Mucosa of descending colon (tissue), 3 donors: ENCODE data around the gene INSIG1. TPM values are rescaled to one million over a fixed set of nuclear protein-coding genes. Genes with fewer than 3 reads are reported as not detected.

Source experiments
- ATAC-seq: fragments of 200-7000 bp; cut with Tn5 transposase; one replicate; pipeline ENCODE4 v1.9.1; 2020; ENCODE audit warnings: mild to moderate bottlenecking, moderate library complexity
- DNase-seq, 3 donors: peaks; one replicate each; pipeline ENCODE4 v3.0.0-alpha.2; 2020
- H3K36me3 ChIP-seq: fragments of 200-600 bp; one replicate; pipeline ENCODE4 v1.8.0; 2021; ENCODE audit warnings: low read depth, mild to moderate bottlenecking
- H3K4me1 ChIP-seq: fragments of 200-600 bp; one replicate; pipeline ENCODE4 v1.8.0; 2021; ENCODE audit warnings: low read depth, mild to moderate bottlenecking
- H3K4me3 ChIP-seq: fragments of 200-600 bp; one replicate; pipeline ENCODE4 v1.8.0; 2021; ENCODE audit warnings: mild to moderate bottlenecking
- H3K9me3 ChIP-seq: fragments of 200-600 bp; one replicate; pipeline ENCODE4 v1.8.0; 2021; ENCODE audit warnings: mild to moderate bottlenecking
- intact Hi-C, 2 donors: fragments of 100-400 bp; cut with DNase I in 1 of 2; cut with micrococcal nuclease in 1 of 2; formaldehyde crosslinking; loops; one replicate each; pipeline versions ENCODE4 v1.11.0 to v1.11.1; 2022; cut with DNase I, micrococcal nuclease
- total RNA-seq, 3 donors: library from RNA; stranded (reverse); fragmentation: NEBNext Ultra II Directional in 2 of 3; extraction: Animal tissue kit (Norgen Biotek cat#: 25700) in 2 of 3; gene quantifications; one replicate each; pipeline versions ENCODE4 v1.2.1 to v1.2.4, GENCODE V29; 2021 to 2023
- TF ChIP-seq, protein P1 (sequence below): fragments of 200-600 bp; IDR thresholded peaks from one replicate; pipeline ENCODE4 v1.8.0; 2022; ENCODE audit warnings: antibody characterized with exemption, mild to moderate bottlenecking
- donor health status: DM: no; HTN: no; CAD: no; lungs with moderate emphysema.
- donor health status: DM: no; HTN: no; CAD: no.
- donor health status: DM: no; HTN: yes; CAD: no.

Gene INSIG1
- total RNA-seq, 3 donors from 2014 or later: 40.1 to 85.1 (median 83.2) TPM

DNA sequence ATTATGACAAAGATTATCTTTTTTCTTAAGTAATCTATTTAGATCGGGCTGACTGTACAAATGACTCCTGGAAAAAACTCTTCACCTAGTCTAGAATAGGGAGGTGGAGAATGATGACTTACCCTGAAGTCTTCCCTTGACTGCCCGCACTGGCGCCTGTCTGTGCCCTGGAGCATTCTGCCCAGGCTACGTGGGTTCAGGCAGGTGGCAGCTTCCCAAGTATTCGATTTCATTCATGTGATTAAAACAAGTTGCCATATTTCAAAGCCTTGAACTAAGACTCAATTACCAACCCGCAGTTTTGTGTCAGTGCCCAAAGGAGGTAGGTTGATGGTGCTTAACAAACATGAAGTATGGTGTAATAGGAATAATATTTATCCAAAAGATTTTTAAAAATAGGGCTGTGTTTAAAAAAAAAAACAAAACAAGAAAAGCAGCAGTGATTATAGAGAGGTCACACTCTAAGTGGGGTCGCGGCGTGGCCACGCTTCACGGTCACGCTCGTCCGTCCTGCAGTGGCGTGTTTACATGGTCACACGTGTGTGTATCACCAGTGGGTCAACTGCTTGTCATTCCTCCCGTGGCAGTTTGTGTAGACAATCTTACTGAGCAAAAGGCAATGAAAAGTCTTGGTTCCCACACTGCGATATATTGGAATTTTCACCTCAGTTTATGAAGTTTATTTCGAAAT is 10.8 kb downstream of the INSIG1 start:
- Histone ChIP-seq H3K36me3 (no peaks in the 10 kb centered on the region), H3K4me3 (no peak overlapping the region), H3K9me3 (no peaks in the 10 kb centered on the region), H3K4me1 (no peaks in the 10 kb centered on the region)
- intact Hi-C loops: no loop called here
- no peak for DNase-seq
- ATAC-seq: no peak
- TF ChIP-seq, protein P1, sequence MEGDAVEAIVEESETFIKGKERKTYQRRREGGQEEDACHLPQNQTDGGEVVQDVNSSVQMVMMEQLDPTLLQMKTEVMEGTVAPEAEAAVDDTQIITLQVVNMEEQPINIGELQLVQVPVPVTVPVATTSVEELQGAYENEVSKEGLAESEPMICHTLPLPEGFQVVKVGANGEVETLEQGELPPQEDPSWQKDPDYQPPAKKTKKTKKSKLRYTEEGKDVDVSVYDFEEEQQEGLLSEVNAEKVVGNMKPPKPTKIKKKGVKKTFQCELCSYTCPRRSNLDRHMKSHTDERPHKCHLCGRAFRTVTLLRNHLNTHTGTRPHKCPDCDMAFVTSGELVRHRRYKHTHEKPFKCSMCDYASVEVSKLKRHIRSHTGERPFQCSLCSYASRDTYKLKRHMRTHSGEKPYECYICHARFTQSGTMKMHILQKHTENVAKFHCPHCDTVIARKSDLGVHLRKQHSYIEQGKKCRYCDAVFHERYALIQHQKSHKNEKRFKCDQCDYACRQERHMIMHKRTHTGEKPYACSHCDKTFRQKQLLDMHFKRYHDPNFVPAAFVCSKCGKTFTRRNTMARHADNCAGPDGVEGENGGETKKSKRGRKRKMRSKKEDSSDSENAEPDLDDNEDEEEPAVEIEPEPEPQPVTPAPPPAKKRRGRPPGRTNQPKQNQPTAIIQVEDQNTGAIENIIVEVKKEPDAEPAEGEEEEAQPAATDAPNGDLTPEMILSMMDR: no peak

DNA sequence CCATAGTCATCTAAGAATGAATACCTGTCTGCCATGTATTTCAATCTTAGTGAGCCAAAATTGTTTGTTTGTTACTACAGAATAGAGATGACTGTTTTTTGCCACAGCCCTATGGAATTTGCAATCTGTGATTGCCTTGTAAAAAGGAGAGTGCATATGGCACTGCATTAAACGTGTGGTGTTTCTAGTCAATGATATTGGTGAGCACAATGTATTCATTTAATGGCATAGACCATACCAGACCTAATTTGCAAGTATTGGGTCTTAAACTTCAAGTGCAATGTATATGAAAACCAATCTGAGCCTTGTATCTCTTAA is 11.3 kb downstream of the INSIG1 start:
- H3K36me3 ChIP-seq: no peaks in the 10 kb centered on the region
- ATAC-seq (no peak), DNase-seq (no peak)
- intact Hi-C loops: no loop called here
- no peaks in the 10 kb centered on the region for H3K4me1 ChIP-seq
- TF ChIP-seq, protein P1: no peak
- no peaks in the 10 kb centered on the region for H3K9me3 ChIP-seq
- H3K4me3 ChIP-seq: no peak overlapping the region

DNA sequence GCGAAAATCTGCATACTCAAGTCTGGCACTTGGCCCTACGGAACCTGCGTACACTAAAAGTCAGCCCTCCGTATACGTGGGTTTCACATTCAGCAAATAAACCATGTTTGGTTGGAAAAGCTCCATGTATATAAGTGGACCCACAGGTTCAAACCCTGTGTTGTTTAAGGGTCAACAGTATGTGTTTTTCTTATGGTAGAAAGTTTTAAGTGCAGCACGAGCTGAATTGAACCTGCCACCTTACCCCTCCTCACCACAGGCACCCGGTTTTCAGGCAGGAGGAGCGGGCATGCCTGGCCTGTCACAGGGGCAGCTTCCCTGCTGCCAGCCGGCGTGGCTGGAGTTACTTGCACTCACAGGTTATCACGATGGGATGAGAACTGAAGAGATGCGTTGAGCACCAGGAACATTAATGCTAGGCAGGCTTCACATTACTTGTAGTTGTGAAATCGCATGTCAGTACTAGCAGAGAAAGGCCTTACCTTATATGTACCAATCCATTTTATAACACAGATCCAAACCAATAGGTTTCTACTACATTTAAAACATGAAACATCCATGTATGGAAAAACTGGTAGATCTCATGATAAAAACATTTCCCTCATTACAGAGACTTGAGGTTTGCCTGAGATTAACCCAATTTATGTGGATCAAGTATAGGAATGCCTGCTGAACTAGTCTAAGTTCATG is 12.9 kb downstream of the INSIG1 start:
- intact Hi-C loops: no loop called here
- Histone ChIP-seq H3K4me3 (no peak overlapping the region), H3K4me1 (no peaks in the 10 kb centered on the region), H3K36me3 (no peaks in the 10 kb centered on the region), H3K9me3 (no peaks in the 10 kb centered on the region)
- TF ChIP-seq, protein P1: no peak
- ATAC-seq (no peak), DNase-seq (no peak)

DNA sequence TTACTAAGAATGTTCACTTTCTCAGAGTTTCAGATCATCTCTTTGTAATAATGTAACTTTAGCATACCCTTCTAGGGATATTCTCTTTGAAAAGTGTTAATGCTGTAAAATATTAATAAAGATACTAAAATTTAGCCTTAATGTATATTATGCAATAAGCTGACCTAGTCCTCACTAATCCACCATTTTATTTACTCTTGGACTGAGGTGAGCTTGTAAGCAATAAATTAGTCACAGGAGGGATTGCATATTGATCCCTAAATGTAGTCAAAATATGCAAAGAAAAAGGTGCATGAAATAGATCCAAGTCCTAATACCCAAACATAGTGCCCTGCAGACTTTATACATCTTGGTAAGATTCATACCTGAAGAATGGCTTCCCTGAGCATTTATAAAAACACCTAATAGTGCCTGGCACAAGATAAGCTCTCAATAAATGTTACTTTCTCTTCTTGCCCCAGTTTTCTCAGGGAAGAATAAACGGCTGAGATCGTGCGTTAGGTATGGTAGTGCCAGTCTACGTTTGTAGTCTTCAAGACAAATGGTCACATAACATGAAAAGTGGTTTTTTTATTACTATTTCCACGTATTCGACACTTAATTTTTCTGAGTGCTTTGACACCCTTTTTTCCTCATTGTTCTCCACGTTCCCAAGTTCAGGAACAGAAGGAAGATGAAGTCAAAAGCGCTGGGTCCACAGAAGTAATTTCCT is 14.3 kb downstream of the INSIG1 start:
- ATAC-seq (no peak), DNase-seq (no peak)
- Histone ChIP-seq H3K36me3 (no peaks in the 10 kb centered on the region), H3K4me1 (no peaks in the 10 kb centered on the region), H3K4me3 (no peak overlapping the region), H3K9me3 (no peaks in the 10 kb centered on the region)
- TF ChIP-seq, protein P1: no peak
- intact Hi-C loops: no loop called here

DNA sequence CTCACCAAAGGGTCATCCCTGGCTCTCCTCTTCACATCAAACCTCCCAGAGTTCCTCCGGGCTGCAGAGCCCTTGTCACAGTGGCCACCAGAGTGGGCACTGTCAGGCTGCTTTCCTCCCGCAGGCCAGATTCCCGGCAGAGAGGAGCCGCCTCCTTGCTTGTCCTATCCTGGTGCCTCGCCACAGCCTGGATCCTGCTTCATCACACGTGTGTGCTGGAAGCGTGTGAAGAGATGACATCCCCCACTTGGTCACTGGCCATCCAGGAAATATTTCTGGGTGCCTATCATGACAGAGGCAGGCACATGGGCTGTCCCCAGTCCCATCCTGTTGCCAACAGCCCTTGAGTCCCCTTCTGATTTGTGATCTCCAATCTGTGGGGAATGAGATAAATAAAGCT is 15.0 kb downstream of the INSIG1 start:
- intact Hi-C loops: no loop called here
- TF ChIP-seq, protein P1: no peak
- Histone ChIP-seq H3K4me1 (no peaks in the 10 kb centered on the region), H3K4me3 (no peak overlapping the region), H3K36me3 (no peaks in the 10 kb centered on the region), H3K9me3 (no peaks in the 10 kb centered on the region)
- ATAC-seq (no peak), DNase-seq (no peak)
